ENCODE data around the gene REPIN1.
A peak's percentile ranks its signal among the peaks of the same experiment; 100 is the strongest.

Gene REPIN1

GRCh38 chr7:150361402-150361801 lies 7.2 kb upstream of the REPIN1 start:
- DNase-seq: no peak

DNA sequence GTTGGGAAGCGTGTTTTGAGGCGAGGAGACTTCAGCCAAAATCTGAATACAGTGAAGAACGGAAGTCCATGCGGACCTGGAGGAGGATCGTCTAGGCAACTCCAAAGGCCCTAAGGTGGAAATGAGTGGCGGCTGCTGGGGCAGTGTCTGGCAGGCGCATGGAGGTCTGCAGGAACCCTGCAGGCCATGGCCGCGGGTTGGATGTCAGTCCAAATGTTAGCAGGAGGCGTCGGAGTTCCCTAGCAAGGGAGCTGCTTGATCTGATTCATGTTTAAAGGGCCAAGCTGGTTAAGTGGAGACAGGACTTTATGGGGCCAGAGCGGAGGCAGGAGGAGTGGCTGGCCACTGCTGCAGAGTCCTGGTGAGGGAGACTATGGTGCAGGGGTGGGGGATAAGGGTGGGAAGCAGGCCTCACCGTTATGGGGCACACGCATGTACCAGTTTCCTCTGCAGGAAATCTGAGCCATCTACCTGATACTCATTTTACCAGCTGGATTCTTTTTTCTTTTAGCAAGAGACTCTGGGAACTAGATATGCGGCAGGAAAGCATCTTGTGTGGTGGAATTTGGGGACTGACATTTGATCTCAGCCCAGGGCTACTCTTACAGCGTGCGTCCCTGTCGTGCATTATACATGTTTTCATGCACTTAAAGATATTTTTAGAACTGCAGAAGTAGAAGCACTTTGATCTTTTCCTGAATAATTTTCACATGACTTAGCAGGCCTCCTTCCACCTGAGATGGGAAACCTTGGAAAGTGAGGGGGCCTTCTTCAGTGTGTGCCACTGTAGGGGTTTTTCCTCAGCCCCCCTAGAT lies 6.6 kb upstream of the REPIN1 start:
- DNase-seq: no peak

DNA sequence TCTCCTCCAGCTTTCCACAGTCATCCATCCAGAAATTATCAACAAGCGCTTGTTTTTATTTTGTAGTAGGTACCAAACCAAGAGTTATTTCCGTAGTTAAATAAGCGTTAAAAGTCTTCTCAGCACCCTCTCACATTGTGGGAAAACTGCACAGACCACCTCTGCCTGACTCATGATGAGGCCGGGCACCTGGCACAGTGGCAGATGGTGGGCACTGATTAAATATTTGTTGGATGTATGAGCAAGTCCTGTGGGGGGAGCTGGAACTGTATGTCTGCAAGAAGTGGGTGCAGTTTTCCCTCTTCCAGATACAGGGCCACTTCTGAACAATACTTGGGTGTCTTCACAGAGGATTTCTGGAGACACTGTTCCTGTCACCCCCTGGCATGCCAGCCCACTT lies 5.3 kb upstream of the REPIN1 start:
- no peak for DNase-seq

GRCh38 chr7:150363872-150364271 lies 4.8 kb upstream of the REPIN1 start:
- DNase-seq: peak; percentile 93

DNA sequence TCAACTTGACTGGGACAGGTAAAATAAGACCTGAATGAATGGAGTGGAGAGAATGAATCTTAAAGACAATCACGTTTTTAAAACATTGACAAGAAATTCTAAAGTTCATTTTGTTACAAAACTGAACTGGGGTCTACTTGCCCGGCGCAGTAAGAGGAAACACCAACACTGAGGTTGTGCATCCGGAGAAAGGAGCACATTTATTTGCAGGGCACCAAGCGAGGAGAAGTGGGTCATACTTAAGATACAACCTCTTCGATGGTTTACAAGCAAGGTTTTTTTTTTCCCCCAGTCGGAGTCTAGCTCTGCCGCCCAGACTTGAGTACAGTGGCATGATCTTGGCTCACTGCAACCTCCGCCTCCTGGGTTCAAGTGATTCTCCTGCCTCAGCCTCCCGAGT lies 3.4 kb upstream of the REPIN1 start:
- DNase-seq: no peak

GRCh38 chr7:150365673-150366398 lies 2.8 kb upstream of the REPIN1 start:
- DNase-seq: peak; percentile 89

GRCh38 chr7:150367677-150368095 lies 936 bp upstream of the REPIN1 start:
- no peak for DNase-seq

GRCh38 chr7:150368884-150369747 lies 494 bp downstream of the REPIN1 start:
- DNase-seq: peak; percentile 68

DNA sequence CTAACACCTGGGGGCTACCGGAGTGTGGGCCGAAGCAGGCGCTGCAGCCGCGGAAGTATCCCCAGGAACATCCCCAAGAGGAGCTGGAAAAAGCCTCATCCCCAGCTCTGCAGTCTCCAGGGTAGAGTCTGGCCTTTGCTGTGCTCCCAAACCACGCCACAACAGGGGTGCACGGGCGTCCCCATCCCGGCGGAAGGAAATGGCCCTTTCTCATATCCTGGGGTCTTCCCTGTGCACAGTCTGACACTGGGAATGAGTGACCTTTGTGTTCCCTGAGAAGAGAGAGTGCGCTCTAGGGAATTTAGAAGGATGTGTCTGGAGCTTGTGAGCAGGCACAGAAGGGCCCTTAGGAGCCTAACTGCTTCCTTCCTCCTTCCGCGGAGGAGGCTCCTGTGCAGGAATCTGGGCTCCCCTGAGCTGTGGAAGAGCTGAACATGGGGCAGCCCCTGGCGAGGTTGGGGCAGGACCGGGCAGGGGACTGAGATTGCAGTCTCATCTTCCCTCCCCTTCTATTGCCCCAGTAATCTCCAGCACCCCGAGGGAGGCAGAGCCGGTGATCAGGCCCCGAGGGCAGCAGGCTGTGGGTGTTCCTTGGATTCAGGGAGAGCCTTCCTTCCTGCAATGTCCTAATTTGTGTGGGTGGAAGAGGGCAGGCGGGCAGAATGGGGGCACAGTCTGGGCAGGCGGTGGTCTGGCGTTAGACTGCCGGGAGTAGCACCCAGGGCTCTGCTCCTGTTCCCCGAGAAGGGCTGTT lies 1.3 kb downstream of the REPIN1 start:
- DNase-seq: no peak

GRCh38 chr7:150370612-150371071 lies 2.0 kb downstream of the REPIN1 start:
- DNase-seq: no peak

DNA sequence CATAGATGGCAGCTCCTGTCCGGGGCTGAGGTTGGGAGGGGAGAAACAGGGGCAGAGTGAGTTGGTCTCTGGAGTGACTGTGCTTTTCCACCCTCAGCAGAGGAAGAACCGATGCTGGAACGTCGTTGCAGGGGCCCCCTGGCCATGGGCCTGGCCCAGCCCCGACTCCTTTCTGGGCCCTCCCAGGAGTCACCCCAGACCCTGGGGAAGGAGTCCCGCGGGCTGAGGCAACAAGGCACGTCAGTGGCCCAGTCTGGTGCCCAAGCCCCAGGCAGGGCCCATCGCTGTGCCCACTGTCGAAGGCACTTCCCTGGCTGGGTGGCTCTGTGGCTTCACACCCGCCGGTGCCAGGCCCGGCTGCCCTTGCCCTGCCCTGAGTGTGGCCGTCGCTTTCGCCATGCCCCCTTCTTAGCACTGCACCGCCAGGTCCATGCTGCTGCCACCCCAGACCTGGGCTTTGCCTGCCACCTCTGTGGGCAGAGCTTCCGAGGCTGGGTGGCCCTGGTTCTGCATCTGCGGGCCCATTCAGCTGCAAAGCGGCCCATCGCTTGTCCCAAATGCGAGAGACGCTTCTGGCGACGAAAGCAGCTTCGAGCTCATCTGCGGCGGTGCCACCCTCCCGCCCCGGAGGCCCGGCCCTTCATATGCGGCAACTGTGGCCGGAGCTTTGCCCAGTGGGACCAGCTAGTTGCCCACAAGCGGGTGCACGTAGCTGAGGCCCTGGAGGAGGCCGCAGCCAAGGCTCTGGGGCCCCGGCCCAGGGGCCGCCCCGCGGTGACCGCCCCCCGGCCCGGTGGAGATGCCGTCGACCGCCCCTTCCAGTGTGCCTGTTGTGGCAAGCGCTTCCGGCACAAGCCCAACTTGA lies 2.7 kb downstream of the REPIN1 start:
- no peak for DNase-seq

GRCh38 chr7:150371996-150372270 lies 3.3 kb downstream of the REPIN1 start:
- no peak for DNase-seq

GRCh38 chr7:150372271-150373048 lies 3.8 kb downstream of the REPIN1 start:
- DNase-seq: no peak

DNA sequence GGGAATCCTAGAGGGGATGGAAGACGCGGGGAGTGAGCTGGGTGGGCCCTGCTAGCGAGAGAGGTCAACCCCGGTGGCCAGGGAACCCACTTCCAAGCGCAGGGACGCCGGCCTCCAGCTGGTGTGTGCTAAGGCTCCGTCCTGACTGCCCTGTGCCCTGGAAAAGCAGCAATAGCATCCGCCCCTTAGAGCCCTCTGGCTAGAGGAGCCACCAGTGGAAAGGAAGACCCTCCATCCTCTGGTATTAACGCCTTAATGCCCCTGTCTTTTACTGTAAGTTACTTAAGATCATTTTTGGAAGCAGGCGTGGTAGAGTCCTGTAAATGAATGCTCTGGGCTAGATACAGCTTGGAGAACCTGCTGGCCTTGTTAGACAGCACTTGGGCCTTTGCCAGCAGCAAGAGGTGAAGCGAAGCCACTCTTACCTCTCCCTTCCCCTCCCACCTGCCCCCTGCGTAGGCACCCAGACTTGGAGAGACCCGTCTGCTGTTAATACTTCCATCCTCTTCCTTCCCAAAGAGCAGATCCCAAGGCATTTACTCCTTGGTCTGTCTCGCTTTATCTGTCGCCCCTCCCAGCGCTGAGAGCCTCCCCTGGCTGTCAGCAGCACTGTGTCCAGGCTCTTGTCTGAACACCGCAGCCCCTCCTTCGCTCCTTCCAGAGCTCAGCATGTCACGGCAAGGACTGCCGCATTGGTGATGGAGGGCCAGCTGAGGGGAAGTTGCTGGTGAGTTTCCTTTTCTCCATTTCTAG lies 4.6 kb downstream of the REPIN1 start:
- no peak for DNase-seq

- DNase-seq: no peak
Measured at GRCh38 chr7:150374026-150374425, 5.4 kb downstream of the REPIN1 start.

- DNase-seq: no peak
Measured at GRCh38 chr7:150374472-150374871, 5.8 kb downstream of the REPIN1 start.

GRCh38 chr7:150375662-150376521 lies 7.3 kb downstream of the REPIN1 start:
- DNase-seq: no peak

DNA sequence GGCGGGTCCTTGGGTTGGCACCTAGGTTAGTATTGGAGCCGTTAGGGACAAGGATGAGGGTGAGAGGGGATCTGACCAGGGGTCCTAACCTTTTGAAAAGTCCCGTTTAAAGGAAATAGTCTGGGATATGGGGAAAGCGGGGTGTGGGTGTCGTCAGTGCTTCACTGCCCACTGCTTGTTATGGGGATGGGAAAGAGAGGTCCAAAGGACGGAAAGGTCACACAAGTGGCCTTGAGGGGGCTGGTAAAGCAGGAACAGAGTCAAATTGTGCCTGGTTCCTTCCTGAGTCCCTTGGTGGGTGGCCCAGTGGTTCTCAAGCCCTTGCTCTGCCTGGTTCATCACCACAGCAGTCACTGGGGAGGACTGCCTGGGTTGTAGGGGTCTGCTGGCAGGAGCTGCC lies 7.9 kb downstream of the REPIN1 start:
- DNase-seq: no peak

GRCh38 chr7:150377196-150377595 lies 8.6 kb downstream of the REPIN1 start:
- peak; percentile 67 for DNase-seq

Data from MV-4-11 (cell line).